Measurements from ENCODE around the gene HSP90AA1.

Gene HSP90AA1

DNA sequence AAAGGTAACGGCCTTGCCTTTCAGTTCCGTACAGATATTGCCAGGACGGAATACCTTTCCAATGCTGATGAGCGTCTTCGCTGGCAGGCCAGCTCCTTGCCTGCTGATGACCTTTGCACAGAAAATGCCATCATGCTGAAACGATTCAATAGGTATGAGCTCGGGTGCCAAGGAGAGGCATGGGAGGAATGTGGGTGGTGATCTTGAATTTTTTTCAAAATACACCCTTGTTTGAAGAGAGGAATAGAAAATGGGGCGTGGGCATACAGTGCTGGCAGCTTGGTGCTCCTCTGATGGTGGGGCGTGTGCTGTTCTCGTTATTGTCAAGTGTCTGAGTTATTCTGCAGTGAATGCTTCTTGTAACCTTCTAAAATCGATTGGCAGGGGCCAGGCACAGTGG is 52.5 kb downstream of the HSP90AA1 start:
- no peak for DNase-seq

DNA sequence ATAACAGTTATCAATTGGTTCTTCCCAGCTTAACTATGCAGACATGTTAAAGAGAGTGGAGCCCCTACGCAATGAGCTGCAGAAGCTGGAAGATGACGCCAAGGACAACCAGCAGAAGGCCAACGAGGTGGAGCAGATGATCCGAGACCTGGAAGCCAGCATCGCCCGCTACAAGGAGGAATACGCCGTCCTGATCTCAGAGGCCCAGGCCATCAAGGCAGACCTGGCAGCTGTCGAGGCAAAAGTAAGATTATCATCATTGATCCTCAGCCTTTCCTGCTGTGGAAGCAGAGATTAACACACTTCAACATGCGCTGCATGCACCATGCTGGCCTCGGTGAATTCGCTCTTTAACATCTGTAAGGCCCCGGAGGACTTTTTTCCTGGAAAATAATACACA is 53.6 kb downstream of the HSP90AA1 start:
- no peak for DNase-seq
